Epithelial cell of esophagus (primary cell): ENCODE data around the gene TRIM14.

Experiments
- DNase-seq: peaks from one replicate; pipeline ENCODE4 v3.0.0; 2010; ENCODE audit warnings: low read depth
- H3K4me3 ChIP-seq: 2 replicates; pipeline ENCODE4 v1.5.1; 2011; ENCODE audit warnings: mild to moderate bottlenecking, low read length, control low read depth
- CTCF ChIP-seq: IDR thresholded peaks from 2 replicates; pipeline ENCODE4 v1.5.1; 2011; ENCODE audit warnings: low read depth, mild to moderate bottlenecking, low read length, control low read depth, inconsistent platforms; ENCODE audit not compliant: insufficient read depth; ENCODE audit errors: missing control alignments

Gene TRIM14

GRCh38 chr9:98067184-98067583 is 51.8 kb downstream of the TRIM14 start:
- TF ChIP-seq CTCF: no peak
- H3K4me3 ChIP-seq: no peak overlapping the region
- DNase-seq: no peak

GRCh38 chr9:98066235-98066634 is 52.8 kb downstream of the TRIM14 start:
- no peak for DNase-seq
- H3K4me3 ChIP-seq: no peak overlapping the region
- TF ChIP-seq CTCF: no peak

GRCh38 chr9:98064623-98065392 is 54.2 kb downstream of the TRIM14 start:
- DNase-seq: no peak
- H3K4me3 ChIP-seq: no peak overlapping the region
- TF ChIP-seq CTCF: no peak

- H3K4me3 ChIP-seq: no peak overlapping the region
- DNase-seq: no peak
- TF ChIP-seq CTCF: no peak
Measured at GRCh38 chr9:98062161-98062560, 56.9 kb downstream of the TRIM14 start.

GRCh38 chr9:98057138-98057799 is 61.8 kb downstream of the TRIM14 start:
- DNase-seq: no peak
- TF ChIP-seq CTCF: no peak
- peak overlapping the region; percentile 69 for H3K4me3 ChIP-seq

GRCh38 chr9:98056269-98057137 is 62.5 kb downstream of the TRIM14 start, which contains the start of gene NANS:
Gene NANS, plus strand, starts transcription at chr9:98056732. Its CDS starts 77 bp downstream, at chr9:98056809.
- H3K4me3 ChIP-seq: peak within 1 kb of the TSS; percentile 69
- DNase-seq: peak; percentile 94
- no peak for TF ChIP-seq CTCF
